ENCODE results near the gene TOM1L1.
A peak's percentile ranks its signal among the peaks of the same experiment; 100 is the strongest.
"Not testable (repeated sequence)": the region's sequence is repeated elsewhere in the genome, so short reads cannot be mapped to it uniquely, and the experiment has no call there.

The TOM1L1 gene

DNA sequence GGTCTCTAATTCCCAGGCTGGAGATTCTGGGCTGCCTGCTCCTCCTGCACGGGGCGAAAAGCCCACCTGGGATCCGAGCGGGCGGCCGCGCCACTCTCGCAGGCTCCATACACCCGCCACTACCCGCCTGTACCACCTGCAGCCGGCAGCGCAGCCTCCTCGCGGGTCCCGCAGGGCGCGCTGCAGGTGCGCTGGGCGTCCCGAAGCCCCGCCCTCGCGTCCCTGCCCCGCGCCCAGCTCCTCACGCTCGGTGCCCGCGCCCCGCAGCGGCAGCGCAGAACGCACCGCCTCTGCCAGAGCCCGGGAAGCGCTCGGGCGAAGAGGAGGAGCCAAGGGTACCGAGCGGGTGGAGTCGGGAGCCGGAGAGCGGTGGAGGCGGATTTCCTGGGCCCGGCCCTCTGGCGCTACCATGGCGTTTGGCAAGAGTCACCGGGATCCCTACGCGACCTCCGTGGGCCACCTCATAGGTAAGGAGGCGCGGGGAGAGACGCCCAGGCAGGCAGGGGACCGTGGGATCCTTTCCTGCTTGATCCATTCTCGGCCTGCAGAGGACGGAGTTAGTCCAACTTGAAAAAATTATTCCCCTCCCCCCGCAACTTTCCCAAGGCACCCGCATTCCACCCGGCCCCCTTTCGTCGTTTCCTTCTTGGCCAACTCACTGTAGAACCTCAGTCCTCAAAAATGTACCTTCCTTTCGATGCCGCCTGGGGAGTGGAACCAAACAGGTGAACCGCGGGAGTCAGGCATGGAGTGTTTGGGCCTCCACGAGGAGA, at the start of gene TOM1L1:
TSS of gene TOM1L1 (plus strand) at position 396 of the 773 bp plus-strand sequence. CDS start at position 410, 14 bp downstream.
- DNase-seq (ENCODE audit: low read depth): peak; percentile 40

GRCh38 chr17:54859187-54859586, 41.5 kb upstream of the TOM1L1 start:
- DNase-seq (ENCODE audit: low read depth): no peak

DNA sequence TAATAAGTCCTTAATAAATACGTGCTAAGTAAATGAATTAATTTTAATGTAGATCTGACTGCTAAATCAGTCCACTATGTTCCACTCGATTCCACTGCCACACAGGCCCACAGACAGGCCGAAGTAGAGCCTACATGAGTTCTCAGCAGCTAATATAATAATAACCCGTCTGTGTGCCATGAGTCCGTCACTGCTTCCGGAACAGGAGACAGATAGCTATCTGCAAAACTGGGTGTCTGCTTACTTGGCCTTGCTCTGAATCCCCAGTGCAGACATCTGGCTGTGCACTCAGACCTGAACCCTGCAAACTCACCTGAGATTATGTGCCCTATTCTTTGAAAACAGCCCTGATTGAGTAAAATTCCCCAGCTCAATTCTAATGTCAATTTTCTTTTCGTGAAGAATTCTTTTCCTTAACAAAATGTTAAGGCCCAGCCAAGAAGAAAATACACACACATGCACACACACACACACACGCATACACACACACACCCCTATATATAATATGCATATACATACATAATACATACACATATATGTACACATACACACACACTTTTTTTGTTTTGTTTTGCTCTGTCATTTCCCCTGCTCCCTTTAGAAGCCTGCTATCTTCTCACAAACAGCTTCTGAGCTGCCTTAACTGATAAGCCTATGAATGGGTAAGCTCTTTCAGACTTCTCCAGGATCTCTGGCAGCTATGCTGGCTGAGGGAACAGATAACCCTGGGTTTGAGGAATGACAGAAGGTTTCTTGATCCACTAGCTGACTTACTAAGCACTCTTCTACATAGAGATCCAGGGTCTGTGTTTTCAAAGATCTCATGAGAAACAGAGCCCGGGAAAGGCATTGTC, 39.8 kb upstream of the TOM1L1 start:
- no peak for DNase-seq (ENCODE audit: low read depth)

- no peak for DNase-seq (ENCODE audit: low read depth)
These were observed 39.1 kb upstream of the TOM1L1 start for GRCh38 chr17:54861471-54861983.

GRCh38 chr17:54863176-54863575, 37.5 kb upstream of the TOM1L1 start:
- DNase-seq (ENCODE audit: low read depth): no peak

DNA sequence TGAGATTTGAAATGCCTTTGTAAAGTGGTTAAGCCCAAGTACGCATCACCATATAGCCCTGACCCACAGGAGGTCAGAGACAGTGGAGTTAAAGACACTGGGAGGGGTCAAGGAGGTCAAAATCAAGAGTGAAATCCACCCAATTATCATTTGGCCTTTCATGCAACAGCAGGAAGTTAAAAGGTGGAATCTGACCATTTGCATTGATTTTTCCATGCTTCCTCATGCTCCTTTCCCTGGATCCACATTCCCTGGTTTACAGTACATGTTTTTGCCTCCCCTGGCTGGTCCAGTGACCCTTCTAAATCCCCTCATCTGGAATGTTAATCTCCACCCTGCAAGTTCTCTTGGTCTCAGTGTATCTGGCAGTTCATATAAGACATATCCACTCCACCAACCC, 36.6 kb upstream of the TOM1L1 start:
- DNase-seq (ENCODE audit: low read depth): no peak

DNA sequence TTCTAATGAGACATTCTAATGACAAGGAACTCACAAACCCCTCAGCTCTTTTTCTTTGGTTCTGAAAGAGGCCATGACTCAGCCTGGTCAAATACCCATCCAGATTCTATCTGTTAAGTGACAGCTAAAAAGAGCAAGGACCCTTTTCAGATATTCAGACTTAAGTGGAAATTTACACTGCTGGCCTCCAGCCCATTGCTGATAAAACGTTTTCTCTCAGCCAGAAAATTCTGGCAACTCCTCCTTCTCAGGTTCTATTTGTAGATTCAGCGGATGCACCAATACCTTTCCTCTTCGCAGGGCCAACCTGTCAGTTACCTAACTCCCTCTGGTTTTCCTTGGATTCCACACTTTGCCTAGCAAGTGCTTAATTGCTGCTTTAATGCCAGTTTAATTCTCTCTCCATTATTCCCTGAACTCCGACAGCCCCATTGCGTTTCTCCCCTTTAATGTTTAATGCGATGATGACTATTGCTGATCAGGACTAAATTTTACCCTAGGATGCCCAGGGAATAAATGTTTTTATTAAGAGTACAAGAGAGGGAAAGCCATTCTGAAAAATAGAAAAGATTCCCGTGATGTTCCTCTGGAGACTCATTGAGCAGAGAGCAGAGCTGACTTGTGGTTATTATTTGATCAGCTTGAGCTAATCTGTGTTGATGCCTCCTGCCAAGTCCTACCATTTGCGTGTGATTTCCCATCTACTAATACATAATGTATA, 35.9 kb upstream of the TOM1L1 start:
- DNase-seq (ENCODE audit: low read depth): no peak

DNA sequence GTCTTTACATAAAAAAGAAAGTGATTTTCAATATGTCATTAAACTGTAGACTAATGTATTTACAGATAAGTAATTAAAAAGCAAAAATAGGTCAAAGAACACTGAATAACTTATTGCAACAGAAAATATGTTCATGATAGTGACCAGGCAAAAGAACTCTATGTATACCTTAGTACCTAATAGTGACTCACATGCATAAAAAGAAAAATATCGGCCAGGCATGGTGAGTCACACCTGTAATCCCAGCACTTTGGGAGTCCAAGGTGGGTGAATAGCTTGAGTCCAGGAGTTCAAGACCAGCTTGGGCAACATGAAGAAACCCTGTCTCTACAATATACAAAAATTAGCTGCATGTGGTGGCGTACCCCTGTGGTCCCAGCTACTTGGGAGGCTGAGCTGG, 33.0 kb upstream of the TOM1L1 start:
- DNase-seq (ENCODE audit: low read depth): no peak

DNA sequence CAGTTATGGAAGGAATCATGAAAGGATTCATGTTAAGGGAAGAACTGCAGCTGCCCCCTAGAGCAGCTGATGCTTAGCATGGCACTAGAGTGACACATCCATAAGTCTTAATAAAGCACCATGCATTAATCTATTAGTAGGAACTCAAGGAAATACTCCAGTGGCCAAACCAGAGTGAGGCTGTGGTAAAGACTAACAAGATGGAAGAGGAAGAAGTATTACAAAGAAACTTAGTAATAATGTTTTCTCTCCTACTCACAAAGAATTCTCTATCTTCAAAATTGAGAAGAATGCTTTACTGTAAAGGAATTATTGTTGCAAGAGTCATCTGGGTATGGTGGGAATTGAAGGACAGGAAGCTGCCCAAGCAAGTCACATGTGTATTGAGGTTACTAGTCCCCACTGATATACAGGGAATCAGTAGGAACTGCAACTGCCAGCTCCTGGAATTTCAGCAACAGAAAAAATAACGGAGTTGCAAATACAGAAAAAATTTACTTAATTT, 29.9 kb upstream of the TOM1L1 start:
- no peak for DNase-seq (ENCODE audit: low read depth)

- not testable (repeated sequence) for DNase-seq (ENCODE audit: low read depth)
These were observed 24.7 kb upstream of the TOM1L1 start for GRCh38 chr17:54875906-54876305.

DNA sequence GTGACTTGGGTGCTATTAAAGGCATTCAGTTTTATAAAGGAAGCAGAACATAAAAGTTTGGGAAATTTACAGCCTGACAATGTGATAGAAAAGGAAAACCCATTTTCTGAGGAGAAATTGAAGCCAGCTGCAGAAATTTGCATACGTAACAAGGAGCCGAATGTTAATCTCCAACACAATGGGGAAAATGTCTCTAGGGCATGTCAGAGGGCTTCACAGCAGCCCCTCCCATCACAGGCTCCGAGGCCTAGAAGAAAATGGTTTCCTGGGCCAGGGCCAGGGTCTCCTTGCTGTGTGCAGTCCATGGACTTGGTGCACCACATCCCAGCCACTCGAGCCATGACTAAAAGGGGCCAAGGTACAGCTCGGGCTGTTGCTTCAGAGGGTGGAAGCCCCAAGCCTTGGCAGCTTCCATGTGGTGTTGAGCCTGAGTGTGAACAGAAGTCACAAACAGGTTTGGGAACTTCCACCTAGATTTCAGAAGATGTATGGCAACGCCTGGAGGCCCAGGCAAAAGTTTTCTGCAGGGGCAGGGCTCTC, 23.9 kb upstream of the TOM1L1 start:
- no peak for DNase-seq (ENCODE audit: low read depth)

DNA sequence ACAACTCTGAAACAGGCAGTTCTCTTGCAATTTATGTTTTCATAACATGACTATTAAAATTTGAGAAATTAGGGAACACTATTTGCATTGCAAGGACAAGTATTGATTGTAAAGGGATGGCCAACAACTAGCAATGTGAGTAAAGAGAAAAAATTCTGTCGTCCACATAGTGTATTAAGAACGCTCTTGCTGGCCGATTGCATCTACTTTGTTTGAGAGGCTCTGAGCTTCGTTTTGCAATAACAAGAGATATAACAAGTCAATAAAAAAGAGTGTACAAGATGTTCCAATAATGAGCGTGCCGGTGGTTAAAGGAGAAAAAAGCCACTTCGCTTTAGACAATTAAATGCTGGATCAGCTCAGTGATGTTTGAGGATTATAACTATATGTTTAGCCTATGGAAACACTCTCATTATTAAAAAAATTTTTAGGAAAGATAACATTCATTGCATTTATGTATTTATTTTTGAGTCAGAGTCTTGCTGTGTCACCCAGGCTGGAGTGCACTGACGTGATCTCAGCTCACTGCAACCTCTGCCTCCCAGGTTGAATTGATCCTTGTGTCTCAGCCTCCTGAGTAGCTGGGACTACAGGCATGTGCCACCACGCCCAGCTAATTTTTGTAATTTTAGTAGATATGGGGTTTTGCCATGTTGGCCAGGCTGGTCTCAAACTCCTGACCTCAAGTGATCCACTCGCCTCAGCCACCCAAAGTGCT, 19.2 kb upstream of the TOM1L1 start:
- DNase-seq (ENCODE audit: low read depth): no peak

- DNase-seq (ENCODE audit: low read depth): no peak
These were observed 18.3 kb upstream of the TOM1L1 start for GRCh38 chr17:54882371-54882770.

DNA sequence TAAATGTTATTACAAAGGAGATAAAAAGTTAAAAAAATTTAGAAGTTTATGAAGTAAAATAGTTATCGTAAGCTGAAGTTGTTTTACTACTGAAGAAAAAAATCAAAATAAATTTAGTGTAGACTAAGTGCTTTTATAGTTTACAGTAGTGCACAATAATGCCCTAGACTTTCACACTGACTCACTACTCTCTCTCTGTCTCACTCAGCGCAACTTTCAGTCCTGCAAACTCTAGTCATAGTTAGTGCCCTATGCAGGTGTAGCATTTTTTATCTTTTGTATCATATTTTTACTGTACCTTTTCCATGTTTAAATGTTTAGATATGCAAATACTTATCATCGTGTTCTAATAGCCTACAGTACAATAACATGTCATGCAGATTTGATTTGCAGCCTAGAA, 17.7 kb upstream of the TOM1L1 start:
- DNase-seq (ENCODE audit: low read depth): no peak

GRCh38 chr17:54883939-54884338, 16.7 kb upstream of the TOM1L1 start:
- no peak for DNase-seq (ENCODE audit: low read depth)

GRCh38 chr17:54887787-54888186, 12.9 kb upstream of the TOM1L1 start:
- DNase-seq (ENCODE audit: low read depth): no peak

DNA sequence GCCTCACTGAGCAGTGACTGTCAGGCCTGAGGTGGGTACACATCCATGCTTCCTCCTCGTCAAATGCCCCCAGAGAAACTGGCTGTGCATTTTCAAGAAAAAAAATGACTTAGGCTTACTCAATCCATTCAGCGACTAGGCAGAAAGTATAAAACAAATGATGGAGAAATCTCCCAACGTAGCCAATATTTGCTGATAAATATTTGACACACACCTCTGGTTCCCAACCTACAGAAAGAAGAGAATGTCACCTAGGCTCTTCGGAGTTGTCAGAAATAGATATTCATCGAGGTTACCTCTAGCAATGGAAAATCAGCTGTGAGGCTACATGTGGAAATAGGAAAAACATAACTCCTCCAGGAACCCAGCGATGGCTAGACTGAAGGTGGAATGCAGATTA, 12.4 kb upstream of the TOM1L1 start:
- no peak for DNase-seq (ENCODE audit: low read depth)

DNA sequence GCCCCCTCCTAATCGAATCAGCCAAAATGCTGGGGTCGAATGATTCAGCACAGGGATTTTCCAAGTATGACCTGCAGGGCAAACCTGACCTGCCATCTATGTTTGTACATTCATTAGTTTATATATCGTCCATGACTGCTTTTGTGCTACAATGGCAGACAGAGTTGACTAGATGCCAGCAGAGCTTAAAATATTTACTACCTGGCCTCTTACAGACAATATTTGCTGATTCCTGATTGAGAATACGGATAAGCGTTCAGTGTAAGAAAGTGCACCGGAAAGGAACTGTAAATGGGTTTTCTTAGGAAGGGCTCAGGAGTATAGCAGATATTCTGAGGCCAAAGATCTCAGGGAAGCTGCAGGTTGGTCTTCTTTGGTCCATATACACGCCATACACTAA, 11.7 kb upstream of the TOM1L1 start:
- no peak for DNase-seq (ENCODE audit: low read depth)

DNA sequence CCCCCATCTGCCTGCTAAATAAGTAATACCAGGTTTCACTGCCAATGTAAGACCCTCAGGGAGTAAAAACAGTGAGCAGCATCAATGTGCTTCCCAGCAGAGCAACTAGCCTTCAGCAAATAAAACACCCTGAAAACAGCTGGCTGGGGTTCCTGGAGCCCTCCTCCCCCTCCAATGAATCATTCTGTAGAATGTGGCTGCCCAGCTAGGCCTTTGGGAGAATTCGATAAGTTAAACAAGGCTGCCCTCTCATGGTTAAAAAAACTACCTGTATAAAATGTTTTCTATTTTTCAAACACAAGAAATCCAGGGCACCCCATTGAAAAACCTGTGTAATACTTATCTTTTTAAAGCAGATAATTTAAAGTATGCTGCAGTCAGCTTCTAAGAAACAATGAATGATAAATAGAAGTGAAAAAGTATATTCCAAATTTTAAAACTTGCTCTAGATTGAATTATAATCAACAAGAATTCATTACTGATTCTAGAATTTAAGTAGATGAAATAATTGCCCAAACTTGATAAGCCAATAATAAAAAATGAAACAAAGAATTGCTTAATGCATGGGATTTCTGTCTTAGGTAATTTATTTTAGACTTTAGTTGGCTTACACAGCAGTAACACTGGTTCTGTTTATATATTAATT, 9.4 kb upstream of the TOM1L1 start:
- DNase-seq (ENCODE audit: low read depth): no peak

- no peak for DNase-seq (ENCODE audit: low read depth)
These were observed 8.3 kb upstream of the TOM1L1 start for GRCh38 chr17:54892360-54892759.

DNA sequence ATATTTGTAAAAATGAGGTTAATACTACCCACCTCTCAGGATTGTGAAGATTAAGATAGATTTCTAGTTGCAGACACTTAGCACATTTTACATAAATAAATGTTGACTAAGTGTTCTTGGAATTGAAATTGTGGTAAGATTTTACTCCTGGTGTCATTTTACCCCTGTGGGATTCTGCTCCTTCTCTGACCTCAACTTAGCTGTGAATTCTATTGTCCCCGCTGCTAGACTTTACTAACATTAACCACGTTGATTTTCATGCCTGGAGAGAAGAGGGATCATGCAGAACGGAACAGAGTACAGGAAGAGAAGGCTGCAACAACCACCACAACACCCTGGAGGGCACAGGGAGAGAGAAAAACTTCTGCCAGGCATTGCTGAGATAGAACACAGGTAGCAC, 2.1 kb upstream of the TOM1L1 start:
- DNase-seq (ENCODE audit: low read depth): no peak

Data from activated T-cell treated with anti-CD3 and anti-CD28 coated beads for 48 hours (primary cell).